HG03354 (cell line): ENCODE measurements around the gene FLT1.

ENCODE experiments used
- ATAC-seq: cut with Tn5 transposase; IDR thresholded peaks from one replicate; pipeline ENCODE4 v1.9.1; 2021; ENCODE audit warnings: mild to moderate bottlenecking; ENCODE audit not compliant: unreplicated experiment, poor library complexity, severe bottlenecking

The FLT1 gene, protein sequence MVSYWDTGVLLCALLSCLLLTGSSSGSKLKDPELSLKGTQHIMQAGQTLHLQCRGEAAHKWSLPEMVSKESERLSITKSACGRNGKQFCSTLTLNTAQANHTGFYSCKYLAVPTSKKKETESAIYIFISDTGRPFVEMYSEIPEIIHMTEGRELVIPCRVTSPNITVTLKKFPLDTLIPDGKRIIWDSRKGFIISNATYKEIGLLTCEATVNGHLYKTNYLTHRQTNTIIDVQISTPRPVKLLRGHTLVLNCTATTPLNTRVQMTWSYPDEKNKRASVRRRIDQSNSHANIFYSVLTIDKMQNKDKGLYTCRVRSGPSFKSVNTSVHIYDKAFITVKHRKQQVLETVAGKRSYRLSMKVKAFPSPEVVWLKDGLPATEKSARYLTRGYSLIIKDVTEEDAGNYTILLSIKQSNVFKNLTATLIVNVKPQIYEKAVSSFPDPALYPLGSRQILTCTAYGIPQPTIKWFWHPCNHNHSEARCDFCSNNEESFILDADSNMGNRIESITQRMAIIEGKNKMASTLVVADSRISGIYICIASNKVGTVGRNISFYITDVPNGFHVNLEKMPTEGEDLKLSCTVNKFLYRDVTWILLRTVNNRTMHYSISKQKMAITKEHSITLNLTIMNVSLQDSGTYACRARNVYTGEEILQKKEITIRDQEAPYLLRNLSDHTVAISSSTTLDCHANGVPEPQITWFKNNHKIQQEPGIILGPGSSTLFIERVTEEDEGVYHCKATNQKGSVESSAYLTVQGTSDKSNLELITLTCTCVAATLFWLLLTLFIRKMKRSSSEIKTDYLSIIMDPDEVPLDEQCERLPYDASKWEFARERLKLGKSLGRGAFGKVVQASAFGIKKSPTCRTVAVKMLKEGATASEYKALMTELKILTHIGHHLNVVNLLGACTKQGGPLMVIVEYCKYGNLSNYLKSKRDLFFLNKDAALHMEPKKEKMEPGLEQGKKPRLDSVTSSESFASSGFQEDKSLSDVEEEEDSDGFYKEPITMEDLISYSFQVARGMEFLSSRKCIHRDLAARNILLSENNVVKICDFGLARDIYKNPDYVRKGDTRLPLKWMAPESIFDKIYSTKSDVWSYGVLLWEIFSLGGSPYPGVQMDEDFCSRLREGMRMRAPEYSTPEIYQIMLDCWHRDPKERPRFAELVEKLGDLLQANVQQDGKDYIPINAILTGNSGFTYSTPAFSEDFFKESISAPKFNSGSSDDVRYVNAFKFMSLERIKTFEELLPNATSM (N-terminal part only)

DNA sequence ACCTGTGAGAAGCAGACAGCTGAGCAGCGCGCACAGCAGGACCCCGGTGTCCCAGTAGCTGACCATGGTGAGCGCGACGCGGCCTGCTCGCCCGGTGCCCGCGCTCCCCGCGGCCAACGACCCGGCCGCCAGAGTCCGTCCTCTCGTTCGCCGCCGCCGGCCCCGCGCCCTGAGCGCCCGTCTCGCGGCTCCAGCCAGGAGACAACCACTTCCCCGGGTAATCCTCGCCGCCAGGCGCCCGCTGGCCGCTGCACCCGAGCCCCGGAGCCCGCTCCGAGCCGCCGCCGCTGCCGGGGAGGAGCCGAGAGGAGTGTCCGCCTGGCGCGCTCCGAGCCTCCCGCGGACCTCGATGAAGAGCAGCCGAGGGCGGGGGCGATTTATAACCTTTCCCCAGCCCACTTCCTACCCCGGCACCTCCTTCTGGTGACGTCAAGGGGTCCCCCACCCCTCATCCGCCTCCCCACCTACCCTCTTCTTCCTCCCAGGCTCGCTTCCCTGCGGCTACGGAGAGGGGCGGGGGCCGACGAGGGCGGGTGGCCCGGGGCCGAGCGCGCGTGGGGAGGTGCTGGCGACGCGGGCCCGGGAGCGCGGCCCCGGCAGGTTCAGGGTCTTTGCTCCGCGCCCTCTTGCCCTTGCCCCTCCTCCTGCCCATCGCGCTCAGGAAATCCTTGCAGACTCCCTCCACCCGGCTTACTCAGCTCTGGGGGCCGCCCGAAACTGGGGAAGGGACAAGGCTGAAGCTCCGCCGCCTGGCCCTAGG, at the start of gene FLT1:
Gene FLT1, minus strand, starts transcription at position 351 of the 760 bp plus-strand sequence. Its CDS starts 285 bp downstream, at position 66.
- no peak for ATAC-seq

DNA sequence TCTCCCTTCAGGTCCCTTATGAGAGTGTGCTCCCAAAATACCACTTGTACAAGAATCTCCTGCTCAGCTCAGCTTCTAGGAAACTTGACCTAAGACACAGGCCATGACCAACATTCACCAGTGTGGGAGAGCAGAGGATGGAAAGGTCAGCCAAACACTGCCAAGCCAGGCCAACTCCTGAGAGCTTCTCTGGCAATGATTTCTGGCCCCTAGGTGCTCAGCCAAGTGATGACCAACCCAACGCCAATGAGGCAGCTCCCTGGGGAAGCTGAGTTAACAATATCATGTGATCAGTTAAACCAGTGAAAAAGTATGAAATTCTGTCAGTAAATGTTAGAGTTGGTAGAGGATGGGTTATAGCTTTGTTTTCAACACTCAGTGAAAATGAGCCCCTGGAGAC, 49.1 kb upstream of the FLT1 start:
- no peak for ATAC-seq

DNA sequence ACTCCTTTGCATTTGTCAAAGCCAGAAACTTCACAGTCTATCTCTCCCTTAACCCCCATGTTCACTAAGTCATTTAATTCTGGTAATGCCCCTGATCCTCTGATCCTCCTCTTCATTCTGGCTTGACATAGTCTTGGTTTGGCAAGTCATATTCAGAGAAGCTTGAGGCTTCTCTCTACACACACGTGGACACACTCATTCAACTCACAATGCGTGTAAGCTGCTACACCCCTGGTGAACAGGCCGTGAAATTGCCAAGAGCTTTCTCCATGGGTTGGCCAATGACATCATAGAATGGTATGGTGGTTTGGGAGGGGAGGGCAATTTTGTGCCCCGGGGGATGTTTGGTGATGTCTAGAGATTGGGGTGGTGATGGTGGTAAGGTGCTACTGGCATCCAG, 47.9 kb upstream of the FLT1 start:
- ATAC-seq: no peak

DNA sequence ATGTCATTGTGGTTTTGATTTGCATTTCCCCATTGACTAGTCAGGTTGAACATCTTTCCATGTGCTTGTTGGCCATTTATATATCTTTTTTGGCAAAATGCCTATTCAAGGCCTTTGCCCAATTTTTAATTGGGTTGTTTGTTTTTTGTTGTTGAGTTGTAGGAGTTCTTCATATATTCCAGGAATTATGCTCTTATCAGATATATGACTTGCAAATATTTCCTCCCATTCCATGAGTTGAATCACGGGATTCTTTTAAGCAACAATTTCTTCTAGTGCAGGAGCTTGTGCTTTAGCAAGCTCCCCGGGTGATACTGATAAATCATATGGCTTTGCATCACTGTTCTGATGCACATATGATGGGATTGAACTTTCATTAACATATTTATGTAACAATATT, 47.0 kb upstream of the FLT1 start:
- ATAC-seq: no peak

DNA sequence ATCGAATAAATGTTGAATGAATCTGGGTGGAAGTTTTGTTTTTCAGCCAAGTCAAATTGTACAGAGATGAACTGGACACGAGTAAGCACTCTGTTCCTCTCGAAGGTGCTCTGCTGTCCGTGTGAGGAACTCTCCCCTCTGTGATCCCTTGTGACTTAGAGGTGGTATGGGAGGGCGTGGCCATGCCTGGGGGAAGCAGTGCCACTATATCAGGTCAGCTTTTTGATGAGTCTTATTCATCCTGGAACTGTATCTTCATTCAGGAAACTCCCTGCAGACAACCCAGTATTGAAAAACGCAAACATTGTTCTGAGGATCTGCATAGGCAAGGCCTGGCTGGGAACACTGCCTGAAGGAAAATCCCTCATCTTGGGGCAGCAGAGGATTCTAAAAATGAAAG, 45.7 kb upstream of the FLT1 start:
- ATAC-seq: peak; percentile 43

DNA sequence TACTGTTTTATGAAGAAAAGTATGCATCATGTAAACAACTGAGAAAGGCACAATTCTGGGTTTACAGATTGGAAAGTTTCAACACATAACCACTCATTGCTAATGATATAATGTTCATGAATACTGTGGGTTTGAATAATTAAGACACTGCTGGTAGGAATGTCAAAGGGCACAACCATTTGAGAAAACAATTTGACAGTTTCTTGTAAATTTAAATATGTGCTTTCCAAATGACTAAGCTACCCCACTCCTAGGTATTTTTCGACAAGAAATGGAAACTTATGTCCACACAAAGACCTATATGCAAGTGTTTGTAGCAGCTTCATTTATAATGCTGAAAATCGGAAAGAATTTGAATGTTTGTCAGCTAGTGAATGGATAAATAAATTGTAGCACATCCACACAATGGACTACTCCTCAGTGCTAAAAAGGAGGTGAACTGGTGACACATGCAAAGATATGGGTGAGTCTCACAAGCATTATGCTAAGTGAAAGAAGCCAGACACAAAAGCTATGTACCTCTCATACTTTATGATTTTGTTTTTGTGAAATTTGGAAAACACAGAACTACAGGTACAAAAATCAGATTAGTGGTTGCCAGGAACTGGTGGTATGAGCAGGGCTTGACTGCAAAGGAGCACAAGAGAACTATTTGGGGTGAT, 44.8 kb upstream of the FLT1 start:
- no peak for ATAC-seq

DNA sequence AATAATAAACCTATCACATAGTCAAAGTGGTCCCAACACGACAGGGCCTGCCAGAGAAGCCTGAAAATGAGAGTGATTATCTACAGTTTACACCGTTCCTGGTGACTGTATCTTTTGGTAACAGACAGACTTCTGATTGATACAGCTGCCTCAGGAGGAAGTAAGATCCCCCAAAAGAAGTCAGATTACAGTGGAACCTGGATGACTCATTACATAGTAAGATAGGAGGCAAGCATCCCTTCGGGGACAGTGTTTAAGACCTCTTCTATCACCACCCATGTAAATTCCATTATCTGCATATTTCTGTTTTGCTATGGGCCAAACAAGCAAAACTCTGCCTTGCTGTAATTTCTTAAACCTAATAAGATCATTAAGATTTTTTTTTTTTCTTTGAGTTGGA, 44.0 kb upstream of the FLT1 start:
- ATAC-seq: no peak

DNA sequence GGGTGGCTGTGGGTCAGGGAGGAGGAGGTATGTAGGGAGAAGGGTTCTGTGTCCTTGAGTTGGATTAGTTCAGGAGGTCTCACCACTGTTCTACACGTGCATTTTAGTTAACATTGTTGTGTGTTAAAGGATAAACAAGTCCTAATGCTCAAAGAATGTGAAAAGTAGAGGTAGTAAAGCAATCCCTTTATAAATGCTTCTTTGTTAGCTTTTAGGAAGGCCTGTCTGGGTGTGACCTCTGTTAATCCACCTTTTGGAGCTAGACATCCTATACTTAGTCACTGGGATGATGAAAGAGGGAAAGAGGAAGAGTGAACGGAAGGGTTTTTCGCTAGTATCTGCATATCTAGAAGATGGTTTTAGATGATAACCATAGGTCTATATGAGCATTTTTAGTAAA, 42.2 kb upstream of the FLT1 start:
- no peak for ATAC-seq

DNA sequence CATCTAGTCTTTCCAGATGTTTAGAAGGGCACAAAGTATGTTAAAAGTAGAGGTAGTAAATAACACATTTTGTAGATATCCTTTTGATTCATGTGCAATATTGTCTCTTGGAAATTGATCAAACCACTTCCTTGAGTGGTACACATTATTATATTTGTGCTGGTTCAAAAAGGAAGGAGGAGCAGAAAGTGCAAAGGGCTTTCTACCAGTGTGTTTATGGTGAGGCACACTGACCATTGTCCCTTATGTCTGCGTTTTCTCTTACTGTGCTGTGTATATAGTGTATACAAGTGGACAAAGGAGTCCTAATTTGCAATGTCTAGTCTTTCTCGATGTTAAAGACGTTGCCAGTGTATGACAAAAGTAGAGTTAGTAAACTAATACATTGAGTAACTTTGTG, 41.4 kb upstream of the FLT1 start:
- ATAC-seq: no peak

DNA sequence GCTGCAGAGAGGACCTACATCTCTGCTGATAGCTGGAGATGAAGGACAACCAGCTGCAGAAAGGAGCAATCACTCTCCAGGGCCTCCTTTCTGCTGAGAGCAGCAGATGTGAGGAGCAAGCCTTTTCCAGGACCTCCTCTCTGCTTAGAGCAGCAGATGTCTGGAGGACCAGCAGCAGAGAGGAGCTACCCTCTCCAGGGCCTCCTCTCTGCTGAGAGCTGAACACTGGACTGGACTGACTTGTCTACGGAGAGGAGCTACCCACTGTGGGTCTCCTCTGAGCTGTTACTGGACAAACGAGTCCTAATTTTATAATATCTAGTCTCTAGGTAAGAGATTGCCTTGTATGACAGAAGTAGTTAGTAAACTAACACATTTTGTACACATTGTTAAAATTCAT, 40.8 kb upstream of the FLT1 start:
- ATAC-seq: no peak

DNA sequence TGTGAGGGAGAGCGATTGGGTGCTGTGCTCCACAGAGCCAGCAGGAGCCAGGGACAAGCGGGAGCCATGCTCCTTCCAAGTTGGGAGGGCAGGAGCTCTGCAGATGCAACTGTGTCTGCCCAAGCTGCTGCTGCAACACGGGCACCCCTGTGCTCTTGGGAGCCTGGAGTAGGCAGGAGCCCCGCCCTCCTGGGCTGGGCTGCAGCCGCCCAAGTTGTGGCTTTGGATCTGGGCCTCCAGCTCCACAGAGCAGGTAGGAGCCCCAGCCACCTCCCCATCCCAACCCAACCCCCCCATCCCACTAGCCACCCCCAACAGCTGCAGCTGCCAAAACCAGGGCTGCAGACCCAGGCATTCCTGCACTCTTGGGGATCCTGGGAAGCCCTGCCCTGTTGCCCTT, 39.9 kb upstream of the FLT1 start:
- no peak for ATAC-seq

DNA sequence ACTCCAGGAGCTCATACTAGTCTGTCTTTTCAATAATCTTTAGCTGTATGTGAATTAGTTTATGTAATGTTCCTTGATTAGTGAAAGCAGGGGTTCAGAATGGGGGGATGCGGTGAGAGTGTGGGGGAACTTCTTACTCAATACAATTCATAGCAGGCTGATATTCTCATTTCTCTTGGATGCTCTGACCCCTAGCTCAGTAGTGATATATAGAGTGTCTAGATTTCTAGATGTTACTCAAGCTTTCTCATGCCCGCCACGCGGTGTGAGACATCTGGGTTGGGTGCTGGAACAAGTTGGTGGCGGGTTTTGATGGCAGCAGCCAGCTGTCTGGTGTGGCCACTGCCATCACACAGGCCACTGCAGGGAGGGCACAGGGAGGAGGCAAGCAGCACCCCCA, 39.3 kb upstream of the FLT1 start:
- no peak for ATAC-seq

DNA sequence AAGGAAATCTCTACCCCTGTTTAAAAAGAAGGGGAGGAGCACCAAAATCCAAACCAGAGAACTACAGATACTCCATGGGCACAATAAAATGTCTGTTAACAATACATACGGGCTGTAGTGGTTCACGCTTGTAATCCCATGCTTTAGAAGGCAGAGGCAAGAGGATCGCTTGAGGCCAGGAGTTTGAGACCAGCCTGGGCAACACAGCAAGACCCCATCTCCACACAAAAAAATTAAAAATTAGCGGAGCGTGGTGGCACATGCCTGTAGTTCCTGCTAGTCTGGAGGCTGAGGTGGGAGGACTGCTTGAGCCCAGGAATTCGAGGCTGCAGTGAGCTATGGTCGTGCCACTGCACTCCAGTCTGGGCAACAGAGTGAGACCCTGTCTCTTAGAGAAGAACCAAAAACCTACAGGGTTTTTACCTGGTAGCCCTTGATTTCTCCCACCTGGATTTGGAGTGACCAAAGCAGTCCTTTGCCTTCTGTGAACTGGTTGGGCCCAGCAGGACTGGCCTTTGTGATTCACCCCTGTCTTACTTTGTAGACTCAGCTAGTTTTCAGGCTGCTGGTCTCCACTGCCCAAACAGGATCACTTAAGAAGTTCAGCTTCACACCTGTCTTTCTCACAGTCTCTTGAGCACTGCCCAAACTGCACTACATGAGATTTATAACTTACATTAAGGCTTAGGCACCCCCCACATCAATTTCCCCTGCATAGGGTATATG, 38.7 kb upstream of the FLT1 start:
- no peak for ATAC-seq

DNA sequence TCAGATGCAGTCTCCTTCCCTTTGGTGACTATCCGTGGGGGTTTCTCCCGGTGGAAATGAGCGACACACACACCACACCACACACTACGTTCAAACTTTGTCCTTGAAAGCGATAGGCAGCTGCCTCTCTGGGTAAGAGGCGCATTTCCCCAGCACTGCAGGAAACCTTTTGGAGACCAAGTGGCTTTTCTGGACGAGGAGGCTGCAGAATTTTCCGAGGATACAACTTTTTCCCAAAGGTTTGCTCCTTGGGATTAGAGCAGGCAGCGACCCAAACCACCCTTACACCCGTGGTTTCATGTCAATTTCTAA, 38.2 kb upstream of the FLT1 start:
- ATAC-seq: peak; percentile 3

DNA sequence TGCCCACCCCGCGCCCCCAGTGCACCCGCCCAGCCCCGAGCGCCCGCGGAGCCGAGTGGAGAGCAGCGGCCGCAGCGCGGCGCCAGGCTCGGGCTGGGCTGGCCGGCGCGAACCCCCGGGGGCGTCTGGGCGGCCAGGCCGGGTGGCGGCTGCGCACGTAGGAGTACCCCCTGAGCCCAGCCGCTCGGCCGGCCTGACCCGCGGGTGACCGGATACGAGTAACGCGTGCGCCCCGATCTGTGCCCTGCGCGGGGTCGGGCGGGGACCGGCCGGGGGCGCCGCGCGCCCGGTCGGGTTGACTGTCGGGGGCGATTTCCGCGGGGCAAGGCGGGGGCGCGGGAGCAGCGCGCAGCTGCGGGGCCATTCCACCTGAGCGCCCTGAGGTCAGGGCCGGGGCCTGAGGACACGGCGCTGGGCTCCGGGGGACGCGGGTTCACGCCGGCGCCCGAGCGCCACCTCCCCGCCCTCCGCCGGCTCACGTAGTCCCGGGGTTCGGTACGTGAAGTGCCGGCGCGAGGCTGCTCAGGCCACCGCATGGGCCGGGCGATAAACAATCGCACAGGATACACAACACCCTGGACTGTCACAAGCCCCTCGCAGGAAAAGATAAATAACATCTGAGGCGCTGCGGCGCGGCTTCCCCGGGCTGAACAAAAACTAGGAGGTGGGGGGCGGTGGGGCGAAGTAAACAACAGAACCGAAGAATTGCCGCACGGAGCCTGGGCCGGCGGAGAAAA, 37.6 kb upstream of the FLT1 start:
- ATAC-seq: peak; percentile 50

DNA sequence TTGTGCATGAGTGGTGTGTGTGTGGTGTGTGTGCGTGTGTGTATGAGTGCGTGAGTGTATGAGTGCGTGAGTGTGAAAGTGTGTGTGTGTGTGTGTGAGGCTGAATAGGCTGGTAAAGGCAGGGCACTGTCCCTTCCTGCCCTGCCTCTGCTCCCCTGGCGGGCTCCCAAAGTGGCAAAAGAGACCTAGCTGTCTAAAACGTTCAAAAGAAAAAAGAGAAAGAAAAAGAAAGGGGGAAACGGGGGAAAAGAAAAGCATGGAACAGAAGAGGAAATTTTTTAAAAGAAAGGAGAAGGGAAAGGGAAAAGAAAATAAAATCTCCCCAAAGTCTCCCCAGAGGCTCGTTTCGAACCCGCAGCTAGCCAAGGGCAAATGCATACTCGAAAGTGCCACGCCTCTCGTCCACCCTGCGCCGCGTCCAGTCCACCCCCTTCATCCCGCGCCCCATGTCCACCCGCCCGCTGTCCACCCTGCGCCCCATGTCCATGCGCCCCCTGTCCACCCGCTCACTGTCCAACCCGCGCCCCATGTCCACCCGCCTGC, 37.0 kb upstream of the FLT1 start:
- no peak for ATAC-seq

DNA sequence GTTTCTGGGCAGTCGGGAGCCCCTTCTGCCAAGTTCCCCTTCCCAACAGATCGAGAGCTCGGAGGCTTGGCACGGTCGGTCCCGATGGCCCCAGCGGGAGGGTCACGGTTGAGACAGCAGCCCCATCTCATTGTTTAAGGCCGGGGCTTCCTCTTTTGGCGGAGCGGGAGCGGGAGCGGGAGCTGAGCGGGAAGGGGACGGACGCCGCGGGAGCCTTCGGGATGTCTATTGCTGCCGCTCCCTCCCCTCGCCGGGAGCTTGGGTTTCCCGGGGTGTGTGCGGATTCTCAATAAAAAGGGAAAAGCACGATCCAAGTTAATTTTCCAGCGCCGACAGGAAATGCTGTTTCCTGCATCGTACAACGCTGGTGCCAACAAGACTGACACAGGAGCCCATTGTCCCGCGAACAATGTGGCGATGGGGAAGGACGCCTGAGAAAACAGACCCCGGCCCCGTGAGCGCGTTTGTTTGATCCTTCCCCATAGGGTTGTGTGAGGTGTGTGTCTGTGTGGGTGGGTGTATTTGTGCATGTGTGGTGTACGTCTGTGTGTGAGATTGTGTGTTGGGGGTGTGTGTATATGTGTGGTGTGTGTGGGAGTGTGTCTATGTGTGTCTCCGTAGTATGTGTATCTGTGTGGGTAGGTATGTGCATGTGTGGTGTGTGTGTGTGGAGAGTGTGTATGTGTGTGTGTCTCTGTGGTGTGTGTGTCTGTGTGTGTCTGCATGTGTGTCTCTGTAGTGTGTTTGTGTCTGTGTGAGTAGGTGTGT, 36.3 kb upstream of the FLT1 start:
- no peak for ATAC-seq
